ENCODE results near the gene PARD3.

PARD3 gene

GRCh38 chr10:34736976-34737771, 77.9 kb downstream of the PARD3 start:
- no peak for DNase-seq

GRCh38 chr10:34734918-34735317, 80.2 kb downstream of the PARD3 start:
- DNase-seq, result no peak

- no peak for DNase-seq
These were observed 82.2 kb downstream of the PARD3 start for GRCh38 chr10:34732926-34733325.

- DNase-seq, result no peak
These were observed 83.0 kb downstream of the PARD3 start for GRCh38 chr10:34731885-34732701.

- DNase-seq, result no peak
These were observed 83.9 kb downstream of the PARD3 start for GRCh38 chr10:34731213-34731612.

GRCh38 chr10:34730726-34731125, 84.4 kb downstream of the PARD3 start:
- DNase-seq, result no peak

- no peak for DNase-seq
These were observed 85.5 kb downstream of the PARD3 start for GRCh38 chr10:34729619-34730018.

- DNase-seq, result no peak
These were observed 86.7 kb downstream of the PARD3 start for GRCh38 chr10:34728361-34728760.

- no peak for DNase-seq
These were observed 87.5 kb downstream of the PARD3 start for GRCh38 chr10:34727595-34728033.

GRCh38 chr10:34726862-34727261, 88.2 kb downstream of the PARD3 start:
- no peak for DNase-seq

GRCh38 chr10:34723750-34724149, 91.3 kb downstream of the PARD3 start:
- DNase-seq, result no peak

- no peak for DNase-seq
These were observed 92.7 kb downstream of the PARD3 start for GRCh38 chr10:34722404-34722803.

GRCh38 chr10:34721208-34721840, 93.8 kb downstream of the PARD3 start:
- no peak for DNase-seq

- DNase-seq, result no peak
These were observed 95.3 kb downstream of the PARD3 start for GRCh38 chr10:34719746-34720145.

- no peak for DNase-seq
These were observed 95.8 kb downstream of the PARD3 start for GRCh38 chr10:34719328-34719727.

GRCh38 chr10:34717429-34717828, 97.7 kb downstream of the PARD3 start:
- DNase-seq, result no peak

- DNase-seq, result no peak
These were observed 98.1 kb downstream of the PARD3 start for GRCh38 chr10:34716958-34717357.

GRCh38 chr10:34716234-34716633, 98.9 kb downstream of the PARD3 start:
- DNase-seq, result no peak

- no peak for DNase-seq
These were observed 99.4 kb downstream of the PARD3 start for GRCh38 chr10:34715511-34716187.

- DNase-seq, result no peak
These were observed 101.2 kb downstream of the PARD3 start for GRCh38 chr10:34713875-34714274.

GRCh38 chr10:34711500-34711899, 103.6 kb downstream of the PARD3 start:
- no peak for DNase-seq

- no peak for DNase-seq
These were observed 104.7 kb downstream of the PARD3 start for GRCh38 chr10:34710391-34710751.
